Gastroesophageal sphincter (tissue), 3 donors: ENCODE data around the gene TPBGL.

ENCODE experiments used
- EP300 ChIP-seq: sonication (generic); formaldehyde crosslinking; IDR thresholded peaks from one replicate; pipeline ENCODE4 v1.6.1; 2017; ENCODE audit warnings: antibody characterized with exemption, mild to moderate bottlenecking
- POLR2A ChIP-seq, 2 donors: fragments of 450-650 bp; IDR thresholded peaks; one replicate each; pipeline ENCODE4 v1.6.1; 2017; ENCODE audit warnings: antibody characterized with exemption in 2 of 2, mild to moderate bottlenecking in 2 of 2, moderate library complexity in 1 of 2
- TF ChIP-seq, protein P1 (sequence below), 4 experiments: fragments of 200-600 bp in 2 of 4; fragments of 450-650 bp in 2 of 4; sonication (generic) in 1 of 4; IDR thresholded peaks; one replicate each; pipeline ENCODE4 v1.5.1; 2017 to 2019; ENCODE audit warnings: antibody characterized with exemption in 4 of 4, mild to moderate bottlenecking in 2 of 4, moderate library complexity in 2 of 4

DNA sequence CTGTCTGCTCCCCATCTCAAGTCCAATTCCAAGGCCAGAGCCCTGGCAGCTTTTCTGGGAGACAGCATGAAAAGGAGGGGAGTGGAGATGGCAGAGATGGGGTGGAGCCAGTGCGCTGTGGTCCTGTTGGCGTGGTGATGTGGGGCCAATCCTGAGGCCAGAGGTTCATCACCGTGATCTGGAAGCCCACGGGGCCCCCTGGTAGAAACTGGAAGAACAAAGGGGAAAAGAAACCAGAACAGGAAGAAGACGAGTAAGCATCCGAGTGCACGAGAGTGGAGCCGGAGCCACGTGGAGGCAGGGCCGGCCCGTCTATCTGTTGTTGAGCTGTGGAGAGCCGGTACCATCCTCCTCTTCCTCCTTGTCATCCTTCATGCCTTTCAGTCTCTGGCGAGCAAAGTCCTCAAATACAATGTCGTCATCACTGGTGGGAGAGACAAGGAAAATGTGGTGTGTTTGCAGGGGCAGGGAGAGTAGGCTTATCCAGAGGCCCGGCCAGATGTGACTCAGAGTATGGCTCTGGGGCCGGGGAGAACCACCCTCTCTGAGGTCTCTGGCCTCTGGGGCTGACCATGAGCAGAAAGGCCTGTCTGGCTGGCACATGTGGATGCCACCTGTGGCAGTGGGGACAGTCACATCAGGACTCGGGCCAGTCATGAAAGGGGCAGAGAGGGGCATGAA lies 25.4 kb downstream of the TPBGL start:
- TF ChIP-seq, protein P1, sequence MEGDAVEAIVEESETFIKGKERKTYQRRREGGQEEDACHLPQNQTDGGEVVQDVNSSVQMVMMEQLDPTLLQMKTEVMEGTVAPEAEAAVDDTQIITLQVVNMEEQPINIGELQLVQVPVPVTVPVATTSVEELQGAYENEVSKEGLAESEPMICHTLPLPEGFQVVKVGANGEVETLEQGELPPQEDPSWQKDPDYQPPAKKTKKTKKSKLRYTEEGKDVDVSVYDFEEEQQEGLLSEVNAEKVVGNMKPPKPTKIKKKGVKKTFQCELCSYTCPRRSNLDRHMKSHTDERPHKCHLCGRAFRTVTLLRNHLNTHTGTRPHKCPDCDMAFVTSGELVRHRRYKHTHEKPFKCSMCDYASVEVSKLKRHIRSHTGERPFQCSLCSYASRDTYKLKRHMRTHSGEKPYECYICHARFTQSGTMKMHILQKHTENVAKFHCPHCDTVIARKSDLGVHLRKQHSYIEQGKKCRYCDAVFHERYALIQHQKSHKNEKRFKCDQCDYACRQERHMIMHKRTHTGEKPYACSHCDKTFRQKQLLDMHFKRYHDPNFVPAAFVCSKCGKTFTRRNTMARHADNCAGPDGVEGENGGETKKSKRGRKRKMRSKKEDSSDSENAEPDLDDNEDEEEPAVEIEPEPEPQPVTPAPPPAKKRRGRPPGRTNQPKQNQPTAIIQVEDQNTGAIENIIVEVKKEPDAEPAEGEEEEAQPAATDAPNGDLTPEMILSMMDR (IDR thresholded peaks at IDR 0.05): no peak
- no peak for TF ChIP-seq POLR2A (IDR thresholded peaks at IDR 0.05)
- no peak for TF ChIP-seq EP300
